ENCODE data around the gene EVI5L. TPM values are rescaled to one million over a fixed set of nuclear protein-coding genes. Genes with fewer than 3 reads are reported as not detected.
A peak's percentile ranks its signal among the peaks of the same experiment; 100 is the strongest.

The EVI5L gene
- total and polyA plus RNA-seq, 2 of the 13 experiments (the other 11 are each of a cell fraction or from before 2014, with no cell fraction given), result 1.7 to 2.4 TPM

- no peaks in the 10 kb centered on the region for H3K79me2 ChIP-seq (ENCODE audit: insufficient read depth, low read length)
- intact Hi-C loops (cut with micrococcal nuclease; ENCODE audit: unreplicated experiment) (no loop called here), in situ Hi-C loops (cut with HindIII; ENCODE audit: extremely low pct_ligation_motif_present, low pct_unique_long_range_greater_than_20kb) (no loop called here)
- FAIRE-seq (no peak), DNase-seq (ENCODE audit: low spot score) (no peak), ATAC-seq (no peak)
- 30% methylated on average over 17 of the region's 18 CpGs for WGBS (ENCODE audit: low lambda C conversion rate)
- no peaks in the 10 kb centered on the region for H3K9me3 ChIP-seq (ENCODE audit: low read length)
- no peaks in the 10 kb centered on the region for H3K36me3 ChIP-seq (replicated peaks in 1 of 2; ENCODE audit: control insufficient read depth in 1 of 2, insufficient read depth in 2 of 2, low read length in 2 of 2)
- CTCF ChIA-PET (ENCODE audit: low intra/inter-chr PET ratio, low total read pairs), result no interaction called here
- H3K9ac ChIP-seq (ENCODE audit: insufficient read depth, low read depth, low read length), result no peak overlapping the region
- no peaks in the 10 kb centered on the region for H4K20me1 ChIP-seq (ENCODE audit: insufficient read depth, low read length)
- H3K4me2 ChIP-seq (ENCODE audit: low read depth, low read length), result peak overlapping the region; percentile 68
- peaks cover 44% of the 10 kb centered on the region for H3K4me1 ChIP-seq (ENCODE audit: insufficient read depth, low read length)
- no peaks in the 10 kb centered on the region for H3K27me3 ChIP-seq (ENCODE audit: control insufficient read depth in 1 of 2, insufficient read depth in 2 of 2, low read length in 2 of 2)
- peak overlapping the region in 2 of 3 experiments; percentile 10 to 27; a peak in 1 of 6 replicates for H3K4me3 ChIP-seq (replicated peaks in 1 of 3; ENCODE audit: insufficient read depth in 1 of 3, low read depth in 2 of 3, low read length in 3 of 3)
- POLR2A ChIA-PET, result no interaction called here
- no TSS peak for BruUV-seq (replicated peaks)
- H2AFZ ChIP-seq (ENCODE audit: low read length), result no peak overlapping the region
- no peak overlapping the region for H3K27ac ChIP-seq (ENCODE audit: extremely low read length, insufficient read depth, low read length)
- TF ChIP-seq CCAR2 (optimal IDR thresholded peaks at IDR 0.05; ENCODE audit: low read depth, low read length), result no peak
- no peak for TF ChIP-seq ZNF44 (CRISPR knock-in tag; IDR thresholded peaks at IDR 0.05)
- TF ChIP-seq ZNF792 (CRISPR knock-in tag; IDR thresholded peaks at IDR 0.05), result no peak
- no peak for TF ChIP-seq ZNF274 (CRISPR knock-in tag; IDR thresholded peaks at IDR 0.05)
- no peak for TF ChIP-seq ZNF446 (CRISPR knock-in tag; IDR thresholded peaks at IDR 0.05)
- no peak for TF ChIP-seq FOXA1 (IDR thresholded peaks at IDR 0.05)
- TF ChIP-seq FOXA1 (CRISPR knock-in tag; IDR thresholded peaks at IDR 0.05), result peak; percentile 58
- TF ChIP-seq TFDP1 (CRISPR knock-in tag; IDR thresholded peaks at IDR 0.05; ENCODE audit: borderline replicate concordance), result peak; percentile 55; the same call in 1 of the 2 replicates
- TF ChIP-seq ZNF407 (CRISPR knock-in tag; IDR thresholded peaks at IDR 0.05; ENCODE audit: not compliant biosample characterization), result no peak
- no peak for TF ChIP-seq E2F5 (CRISPR knock-in tag; conservative IDR thresholded peaks at IDR 0.05)
- no peak for TF ChIP-seq ASH2L (IDR thresholded peaks at IDR 0.05; ENCODE audit: insufficient read length, low read depth, low read length)
- TF ChIP-seq NFE2L2 (IDR thresholded peaks at IDR 0.05; ENCODE audit: low read length), result no peak
- no peak for TF ChIP-seq ZNF720 (CRISPR knock-in tag; IDR thresholded peaks at IDR 0.05)
- TF ChIP-seq ZNF136 (CRISPR knock-in tag; IDR thresholded peaks at IDR 0.05; ENCODE audit: low read depth), result no peak
- TF ChIP-seq SAP130 (CRISPR knock-in tag; IDR thresholded peaks at IDR 0.05; ENCODE audit: low read depth), result no peak
- TF ChIP-seq TBX3 (IDR thresholded peaks at IDR 0.05; ENCODE audit: borderline replicate concordance), result no peak
- 0 out of 2 replicates have a peak, but pooled peaks have one; percentile 14 for TF ChIP-seq HOXA3 (CRISPR knock-in tag; IDR thresholded peaks at IDR 0.05)
These were observed 34.7 kb downstream of the EVI5L start for GRCh38 chr19:7864690-7865074.
